NCI-H2196 (cell line): ENCODE measurements around the gene INTS14.

Experiments used
- DNase-seq: peaks from one replicate; lab custom pipeline; 2025; ENCODE audit not compliant: unreplicated experiment; lab: John Stamatoyannopoulos, UW

The INTS14 gene

DNA sequence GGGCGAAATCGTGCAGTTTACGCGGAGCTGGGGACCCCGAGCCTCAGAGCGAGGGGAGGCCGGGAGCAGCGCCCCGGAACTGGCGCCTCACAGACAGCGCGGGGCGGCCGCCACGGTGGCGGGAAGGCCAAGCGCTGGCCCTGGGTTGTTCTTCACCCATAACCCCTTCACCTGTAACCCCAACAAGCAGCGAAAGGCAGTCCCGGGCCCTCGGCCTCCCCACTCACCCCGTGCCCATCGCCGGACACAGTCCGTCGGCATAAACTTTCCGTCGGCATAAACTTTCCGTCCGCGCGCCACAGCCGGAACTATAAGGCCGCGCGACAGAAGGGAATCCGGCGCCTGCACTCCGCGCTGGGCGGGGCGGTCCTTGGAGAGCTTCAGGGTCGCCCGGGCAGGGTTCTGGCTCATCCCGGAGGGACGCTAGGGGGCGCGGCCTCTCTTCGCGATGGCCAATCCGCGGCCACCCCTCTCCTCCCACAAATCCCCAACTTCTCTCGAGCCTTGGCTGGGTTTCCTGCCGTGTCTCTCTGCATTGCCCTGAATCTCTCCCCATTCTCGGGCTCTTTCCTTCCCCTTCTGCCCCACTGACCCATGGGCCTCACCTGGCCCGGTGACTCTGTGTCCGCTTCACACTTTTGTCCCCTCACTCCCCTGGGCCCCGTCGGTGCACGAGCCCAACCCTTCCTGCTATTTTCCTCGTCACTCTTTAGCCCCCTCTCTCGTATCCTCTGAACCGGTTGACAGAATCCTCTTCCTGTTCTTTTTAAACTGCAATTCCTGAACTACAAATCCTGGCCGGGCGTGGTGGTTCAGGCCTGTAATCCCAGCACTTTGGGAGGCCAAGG is at the start of gene INTS14:
TSS of gene INTS14 (minus strand) at position 261 of the 848 bp plus-strand sequence. CDS start 3,751 bp downstream, outside the sequence.
- DNase-seq, result peak; percentile 91

DNA sequence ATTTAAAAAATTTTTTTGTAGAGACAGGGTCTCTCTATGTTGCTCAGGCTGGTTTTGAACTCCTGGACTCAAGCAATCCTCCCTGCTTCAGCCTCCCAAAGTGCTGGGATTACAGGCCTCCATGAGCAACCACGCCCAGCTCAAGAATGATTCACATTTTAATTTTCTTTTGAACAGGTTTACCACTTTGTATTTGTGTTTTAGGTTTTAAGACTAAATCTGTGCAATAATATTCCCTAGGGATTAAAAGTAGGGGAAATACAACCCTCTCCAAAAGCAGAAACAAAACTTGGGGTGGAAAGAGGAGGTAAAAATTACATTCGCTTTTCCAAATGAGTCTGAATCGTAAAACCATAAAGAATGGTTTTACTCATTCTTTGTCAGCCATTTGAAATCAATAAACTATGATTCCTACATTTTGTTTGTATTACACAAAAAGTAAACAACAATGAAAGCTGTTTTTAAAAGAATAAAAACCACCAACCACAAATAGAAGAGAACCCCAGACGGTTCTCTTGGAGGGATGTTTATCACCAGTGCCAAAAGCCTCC is 48.6 kb upstream of the INTS14 start:
- DNase-seq, result no peak

DNA sequence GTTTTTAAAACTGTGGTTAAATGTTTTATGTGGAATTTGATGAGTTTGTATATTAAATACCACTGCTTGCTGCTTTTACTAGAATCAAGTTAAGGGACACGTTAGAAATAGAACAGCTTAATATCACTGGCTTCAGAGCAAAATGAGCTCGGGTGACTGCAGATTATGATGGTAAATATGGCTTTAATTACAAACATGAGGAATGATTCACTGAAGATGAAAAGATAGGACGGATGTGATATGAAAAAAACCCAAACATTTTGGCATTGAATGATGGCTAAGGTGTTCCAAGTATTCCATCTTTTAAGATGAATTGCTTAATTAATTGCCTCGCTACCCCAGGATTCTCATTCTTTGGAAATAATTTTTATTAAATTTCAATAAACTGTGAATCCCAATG is 44.5 kb upstream of the INTS14 start:
- no peak for DNase-seq

DNA sequence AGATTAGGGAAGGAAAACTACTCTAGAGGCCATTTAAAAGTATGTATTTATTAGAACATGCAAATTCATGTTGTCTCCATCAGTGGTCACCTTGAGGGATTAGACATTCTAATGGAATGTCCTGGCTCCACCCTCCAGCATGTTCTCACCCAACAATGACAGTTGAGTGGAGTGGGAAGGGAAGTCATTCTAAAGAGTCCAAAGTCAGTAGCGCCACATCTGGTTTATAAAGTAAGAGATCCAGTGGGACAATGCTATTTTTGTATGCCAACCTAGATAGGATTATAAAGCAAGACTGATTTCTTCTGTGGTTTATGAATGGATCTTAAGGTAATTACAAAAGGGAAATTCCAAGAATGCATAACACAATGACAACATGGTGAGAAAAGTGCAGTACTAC is 44.1 kb upstream of the INTS14 start:
- no peak for DNase-seq

DNA sequence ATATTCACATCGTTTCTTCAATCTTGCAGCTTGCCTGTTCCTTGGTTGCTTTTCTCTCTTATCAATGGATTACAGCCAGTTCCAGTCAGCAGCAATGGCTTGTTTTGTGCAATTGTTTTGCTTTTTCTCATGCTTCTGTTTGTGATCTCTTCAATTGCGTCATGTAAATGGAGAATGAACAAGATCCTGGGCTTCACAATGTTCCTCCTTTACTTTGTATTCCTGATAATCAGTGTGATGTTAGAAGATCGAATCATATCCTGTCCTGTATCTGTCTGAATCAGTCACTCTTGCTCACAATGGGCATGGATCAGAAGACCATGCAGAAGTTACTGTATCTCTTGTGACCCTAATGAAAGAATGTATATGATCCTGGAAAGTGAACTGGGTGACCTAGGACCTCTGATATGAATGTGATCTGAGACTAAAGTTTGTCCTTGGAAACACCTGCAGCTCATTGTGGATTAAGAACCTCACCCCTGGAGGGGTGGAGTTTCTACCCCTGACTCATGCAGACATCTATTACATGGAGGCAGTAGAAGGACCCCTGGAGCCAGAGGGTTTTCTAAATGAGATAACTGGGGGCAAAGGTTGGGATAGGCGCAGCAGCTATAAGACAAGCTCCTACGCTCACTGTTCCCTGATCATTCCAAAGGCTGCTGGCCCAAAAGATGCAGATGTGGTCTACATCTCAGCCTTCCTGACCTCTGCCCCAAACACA is 43.0 kb upstream of the INTS14 start:
- DNase-seq, result no peak

DNA sequence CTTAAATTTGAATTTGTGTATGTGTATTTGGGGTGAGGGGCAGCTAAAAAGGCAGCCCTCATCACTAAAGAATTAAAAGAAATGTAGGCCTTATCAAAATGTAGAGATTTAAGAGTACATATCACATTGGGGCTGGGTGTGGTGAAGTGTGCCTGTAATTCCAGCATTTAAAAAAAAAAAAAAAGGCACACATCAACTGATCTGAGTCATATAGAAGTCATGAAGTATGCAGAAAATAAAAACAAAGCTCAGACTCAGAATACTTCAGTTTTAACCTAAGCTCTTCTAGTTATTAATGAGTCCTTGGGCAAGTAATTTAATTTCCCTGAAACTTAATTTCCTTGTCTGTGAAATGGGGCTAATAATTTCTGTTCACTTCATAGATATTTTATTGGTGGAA is 42.4 kb upstream of the INTS14 start:
- no peak for DNase-seq

DNA sequence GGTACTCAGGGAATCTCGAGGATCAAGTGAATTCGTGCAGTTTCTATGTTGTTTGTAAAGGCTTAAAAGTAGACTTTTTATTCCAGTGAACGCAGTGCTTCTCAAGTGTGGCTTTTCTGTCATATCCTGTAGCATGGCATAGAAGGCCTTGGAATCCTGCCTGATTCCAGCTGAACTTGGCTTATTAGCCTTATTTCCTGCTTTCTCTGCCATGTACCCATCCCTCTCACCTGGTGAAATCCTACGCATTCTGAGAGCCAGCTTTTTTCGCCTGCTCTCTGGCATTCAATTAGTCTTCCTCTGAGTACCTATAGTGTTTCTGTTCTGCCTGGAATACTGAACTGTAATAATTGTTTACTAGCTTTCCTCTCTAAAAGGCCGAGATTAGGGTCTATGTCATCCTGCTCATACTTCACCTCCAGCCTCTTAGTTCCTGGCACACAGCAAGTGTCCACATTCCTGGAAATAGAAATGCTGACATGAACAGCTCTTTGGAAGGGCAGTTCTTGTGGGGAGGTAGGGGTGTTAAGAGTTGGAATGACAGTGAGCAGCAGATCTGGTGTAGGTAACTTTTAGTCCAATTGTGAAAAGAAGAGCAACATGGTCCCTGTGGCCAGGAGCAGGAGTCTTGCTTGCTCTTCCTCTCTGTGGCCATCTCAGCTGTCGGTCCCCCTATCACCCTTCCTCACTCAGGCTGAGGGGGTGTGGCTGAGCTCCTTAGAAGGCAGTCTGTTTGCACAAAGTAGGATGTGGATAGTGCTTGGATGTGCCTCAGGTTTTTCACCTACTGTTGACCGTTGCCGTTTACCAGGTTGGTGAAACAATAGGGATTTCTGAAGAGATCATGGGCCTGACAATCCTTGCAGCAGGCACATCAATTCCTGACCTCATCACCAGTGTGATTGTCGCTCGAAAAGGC is 41.2 kb upstream of the INTS14 start:
- DNase-seq, result no peak

DNA sequence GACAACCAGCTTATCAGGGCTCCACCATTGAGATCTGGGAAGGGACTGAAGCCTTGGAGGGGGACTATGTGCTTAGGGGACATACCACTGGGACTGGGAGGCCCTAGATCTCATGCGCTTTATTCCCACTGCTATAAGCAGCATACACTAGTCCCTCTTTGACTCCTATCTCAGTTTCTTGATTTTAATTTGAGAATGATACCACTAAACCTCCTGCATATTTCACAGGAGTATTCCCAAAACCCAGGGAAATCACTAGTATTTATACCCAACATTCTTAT is 40.1 kb upstream of the INTS14 start:
- DNase-seq, result no peak

DNA sequence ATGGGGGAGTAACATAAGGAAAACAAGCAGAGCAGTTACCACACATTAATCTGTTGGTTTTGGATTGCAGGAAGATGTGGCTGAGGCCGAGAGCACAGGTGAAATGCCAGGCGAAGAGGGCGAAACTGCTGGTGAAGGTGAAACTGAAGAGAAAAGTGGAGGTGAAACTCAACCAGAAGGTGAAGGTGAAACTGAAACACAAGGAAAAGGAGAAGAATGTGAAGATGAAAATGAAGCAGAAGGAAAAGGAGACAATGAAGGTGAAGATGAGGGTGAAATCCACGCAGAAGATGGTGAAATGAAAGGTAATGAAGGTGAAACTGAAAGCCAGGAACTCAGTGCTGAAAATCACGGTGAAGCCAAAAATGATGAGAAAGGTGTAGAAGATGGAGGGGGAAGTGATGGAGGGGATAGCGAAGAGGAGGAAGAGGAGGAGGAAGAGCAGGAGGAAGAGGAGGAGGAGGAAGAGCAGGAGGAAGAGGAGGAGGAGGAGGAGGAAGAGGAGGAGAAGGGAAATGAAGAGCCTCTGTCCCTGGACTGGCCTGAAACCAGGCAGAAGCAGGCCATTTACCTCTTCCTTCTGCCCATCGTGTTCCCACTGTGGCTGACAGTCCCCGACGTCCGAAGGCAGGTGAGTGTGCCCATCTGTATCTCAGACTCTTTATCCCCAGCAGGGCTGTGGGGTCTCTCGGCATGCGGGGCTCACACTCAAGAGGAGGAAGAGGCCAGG is 39.5 kb upstream of the INTS14 start:
- DNase-seq, result no peak

DNA sequence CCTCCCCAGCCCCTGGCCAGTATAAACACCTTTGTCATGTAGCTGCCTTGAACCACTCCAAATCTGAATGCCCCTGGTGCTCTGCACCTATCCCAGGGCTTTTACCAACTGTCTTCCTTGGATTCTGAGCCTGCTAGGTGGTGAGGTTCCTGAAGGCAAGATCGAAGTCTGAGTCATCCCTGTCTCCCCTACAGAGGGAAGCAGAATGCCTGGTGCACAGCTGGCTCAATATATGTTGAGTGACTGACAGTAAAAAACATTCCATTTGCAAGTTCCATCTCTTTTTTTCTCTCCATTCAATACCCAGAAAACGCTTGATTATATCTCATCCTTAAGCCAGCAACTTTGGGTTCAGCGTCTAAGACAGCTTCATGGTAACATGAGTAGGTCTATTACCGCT is 35.6 kb upstream of the INTS14 start:
- DNase-seq, result no peak

DNA sequence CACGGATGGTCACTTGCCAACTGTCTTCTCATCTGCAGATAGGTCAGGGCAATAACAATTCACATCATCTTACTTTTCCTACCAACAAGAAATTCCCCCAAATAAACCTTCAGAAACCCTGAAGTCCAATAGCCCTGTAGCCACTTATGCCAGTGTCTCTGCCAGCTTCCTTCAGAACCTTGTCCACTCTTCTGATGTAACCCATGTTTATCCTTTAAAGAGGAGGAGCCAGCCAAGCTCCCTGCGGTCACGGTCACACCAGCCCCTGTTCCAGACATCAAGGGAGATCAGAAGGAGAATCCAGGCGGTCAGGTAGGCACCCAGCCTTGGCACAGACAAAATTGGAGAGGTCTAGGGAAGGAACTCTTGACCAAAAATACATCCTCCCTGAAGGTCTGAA is 34.5 kb upstream of the INTS14 start:
- DNase-seq, result no peak

DNA sequence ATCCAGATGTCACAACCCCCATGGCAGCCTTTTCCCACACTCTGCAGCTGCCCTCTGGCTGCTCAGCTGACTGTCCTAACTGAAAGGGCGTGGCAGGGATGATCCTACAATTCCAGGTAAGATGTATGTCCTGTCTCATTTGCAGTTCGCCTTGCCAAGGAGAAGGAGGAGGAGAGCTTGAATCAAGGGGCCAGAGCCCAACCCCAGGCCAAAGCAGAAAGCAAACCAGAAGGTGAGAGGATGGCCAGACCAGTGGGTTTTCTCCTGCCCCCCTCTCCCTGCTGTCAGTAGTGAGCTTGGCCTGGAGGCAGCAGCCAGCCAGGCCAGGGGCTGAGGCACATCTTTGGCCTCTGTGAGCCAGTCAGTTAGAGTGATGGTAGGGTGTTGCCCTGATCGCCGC is 33.4 kb upstream of the INTS14 start:
- no peak for DNase-seq

DNA sequence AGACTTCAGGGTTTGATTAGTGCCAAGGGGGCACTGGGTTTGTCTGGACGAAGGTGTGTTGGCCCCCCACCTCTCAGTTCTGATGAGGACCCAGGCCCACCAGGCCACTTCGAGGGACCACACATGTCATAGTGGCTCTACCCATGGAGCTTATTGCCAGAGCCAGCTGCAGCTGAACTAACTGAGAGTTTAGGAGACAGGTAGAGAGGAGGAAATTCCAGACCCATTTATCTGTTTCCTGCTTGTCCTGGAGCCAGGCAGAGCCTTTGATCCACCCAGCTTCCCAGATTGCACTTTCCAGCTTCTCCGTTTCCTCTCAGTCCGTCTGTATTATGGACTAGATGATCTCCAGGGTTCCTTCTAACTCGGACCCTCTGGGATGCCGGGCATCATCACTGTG is 31.7 kb upstream of the INTS14 start:
- no peak for DNase-seq

DNA sequence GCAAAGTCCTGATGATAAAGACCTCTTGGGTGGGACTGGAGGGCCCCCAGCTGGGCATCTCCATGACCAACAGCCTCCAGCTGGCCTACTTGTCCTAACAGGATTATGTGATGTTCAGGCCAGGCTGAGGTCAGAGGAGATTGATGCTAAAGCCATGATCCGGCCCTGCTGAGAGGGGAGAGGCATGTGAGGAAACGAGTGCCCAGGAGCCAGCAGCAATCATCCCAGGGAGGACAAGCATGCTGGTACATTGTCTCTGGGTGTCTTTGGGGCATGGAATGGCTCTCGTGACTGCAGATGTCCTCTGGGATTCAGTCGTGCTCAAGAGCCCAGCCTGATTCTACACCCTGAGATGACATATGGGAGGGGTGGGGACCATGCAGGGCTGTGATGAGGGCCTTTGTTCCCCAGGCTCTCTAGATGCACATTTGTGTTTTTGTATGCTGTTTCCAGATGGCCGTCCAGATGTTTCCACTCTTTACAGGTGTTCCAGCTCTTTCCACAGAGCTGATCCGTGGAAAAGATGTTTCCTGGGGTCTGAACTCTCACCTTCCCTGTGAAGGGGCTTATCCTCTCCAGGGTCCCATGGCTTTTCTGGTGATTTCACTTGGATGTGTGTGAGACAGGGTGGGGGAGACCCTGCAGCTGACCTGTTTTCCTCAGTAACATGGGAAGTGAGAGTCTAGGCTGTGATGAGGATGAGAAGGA is 31.0 kb upstream of the INTS14 start:
- DNase-seq, result no peak

DNA sequence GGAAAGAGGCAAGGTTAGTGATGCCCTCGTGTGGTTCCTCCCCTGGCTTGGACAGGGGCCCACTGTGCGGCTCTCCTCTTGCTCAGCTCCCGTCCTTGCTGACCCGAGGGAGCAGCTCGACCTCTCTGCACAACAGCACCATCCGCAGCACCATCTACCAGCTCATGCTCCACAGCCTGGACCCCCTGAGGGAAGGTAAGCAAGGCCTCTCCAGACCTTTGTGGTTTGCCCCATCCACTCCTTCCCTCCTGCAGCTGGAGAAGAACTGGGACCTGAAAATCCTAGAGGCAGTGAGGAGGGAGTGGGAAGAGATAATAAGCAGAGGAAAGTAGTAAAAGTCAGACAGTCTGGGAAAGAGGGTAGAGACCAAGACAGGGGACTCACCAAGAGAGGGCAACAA is 28.6 kb upstream of the INTS14 start:
- no peak for DNase-seq

DNA sequence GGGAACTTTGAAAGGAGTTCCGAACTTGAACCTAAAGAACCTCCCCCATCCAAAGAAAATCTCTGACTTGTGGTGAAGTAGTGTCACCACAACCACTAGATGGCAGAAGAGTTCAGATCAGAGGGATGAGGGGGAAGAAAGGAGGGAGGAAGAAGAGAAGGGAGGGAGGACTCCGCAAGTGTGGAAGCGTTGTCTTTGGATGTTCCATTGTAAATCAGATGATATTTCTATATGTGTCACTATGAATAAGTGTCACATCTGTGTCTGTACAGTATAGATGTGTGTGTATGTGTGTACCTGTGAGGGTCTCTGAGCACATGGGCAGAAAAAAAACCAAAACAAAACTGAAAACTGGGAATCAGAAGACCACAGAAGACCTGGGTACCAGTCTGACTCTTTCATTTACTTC is 27.8 kb upstream of the INTS14 start:
- DNase-seq, result peak; percentile 76

DNA sequence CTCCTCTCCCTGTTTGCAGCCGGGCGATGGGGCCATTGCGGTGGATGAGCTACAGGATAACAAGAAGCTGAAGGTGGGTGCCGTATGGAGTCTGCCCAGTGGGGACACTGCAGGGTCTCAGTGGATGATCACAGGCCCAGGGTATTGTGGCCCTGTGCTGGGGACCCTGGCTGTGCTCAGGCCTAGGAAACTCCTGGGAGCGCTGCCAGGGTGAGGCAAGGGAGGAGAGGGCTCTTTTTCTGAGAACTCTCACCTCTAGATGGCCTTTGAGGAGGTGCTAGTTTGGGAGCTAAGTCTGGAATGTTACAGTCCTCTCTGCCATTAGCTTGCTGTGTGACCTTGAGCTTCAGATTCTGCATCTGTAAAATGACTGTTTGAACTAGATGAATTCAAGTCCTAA is 27.2 kb upstream of the INTS14 start:
- DNase-seq, result no peak

DNA sequence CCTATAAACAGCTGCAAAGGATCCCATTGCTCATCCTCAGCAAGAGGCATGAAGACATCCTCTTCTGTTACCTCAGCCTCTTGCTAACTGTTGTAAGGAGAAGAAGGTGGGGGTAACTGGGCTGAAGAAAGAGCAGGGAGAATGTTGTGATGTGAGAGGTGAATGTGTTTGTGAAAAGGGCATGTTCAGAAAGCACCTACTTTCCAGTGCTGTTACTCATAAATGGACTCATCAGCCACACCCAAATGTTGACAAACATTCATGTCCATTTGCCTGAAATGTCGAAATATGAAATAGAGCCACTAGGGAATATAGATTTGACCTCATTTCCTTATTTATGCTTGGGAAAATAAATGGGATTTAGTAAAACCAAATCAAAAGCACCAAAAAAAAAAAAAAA is 23.4 kb upstream of the INTS14 start:
- DNase-seq, result no peak

DNA sequence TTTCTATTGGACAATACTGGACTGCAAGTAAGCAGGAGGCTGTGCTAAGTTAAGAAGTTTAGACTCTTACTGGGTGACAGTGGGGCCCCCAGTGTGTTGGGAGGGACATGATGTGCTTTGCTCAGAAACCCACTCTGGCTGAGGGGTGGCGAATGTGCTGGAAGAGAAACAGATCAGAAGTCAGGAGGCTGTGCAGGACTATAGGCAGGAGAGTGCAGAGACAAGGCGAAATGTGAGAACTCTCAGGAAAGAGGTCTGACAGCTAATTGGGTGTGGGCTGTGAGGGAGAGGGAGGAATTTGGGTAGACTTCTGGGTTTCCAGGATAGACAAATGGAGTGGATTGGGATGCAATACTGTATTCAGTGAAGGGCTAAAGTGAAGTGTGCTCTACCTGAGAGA is 22.8 kb upstream of the INTS14 start:
- no peak for DNase-seq

DNA sequence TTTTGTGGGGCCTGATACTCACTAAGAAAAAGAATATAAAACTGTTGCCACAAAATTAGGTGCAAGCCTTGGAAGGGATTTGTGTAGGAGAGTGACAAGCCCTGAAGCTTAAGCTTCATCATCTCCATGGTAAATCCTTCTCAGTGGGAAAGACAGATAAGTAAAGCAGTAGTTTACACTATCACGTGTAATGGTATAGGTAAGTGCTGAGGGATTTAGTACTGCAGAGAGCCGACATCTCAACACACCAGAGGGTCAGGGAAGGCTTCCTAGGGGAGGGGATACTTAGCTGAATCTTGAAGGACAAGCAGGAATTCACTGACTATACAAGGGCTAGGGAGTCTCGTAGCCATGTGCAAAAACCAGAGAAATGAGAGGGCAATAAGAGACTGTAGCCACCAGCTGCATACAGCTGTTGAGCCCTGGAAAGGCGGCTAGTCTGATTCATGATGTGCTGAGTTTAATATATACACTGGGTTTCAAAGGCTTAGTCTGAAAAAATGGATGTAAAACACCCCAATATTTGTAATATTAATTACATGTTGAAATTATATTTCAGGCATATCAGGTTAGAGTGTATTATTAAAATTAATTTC is 21.9 kb upstream of the INTS14 start:
- DNase-seq, result no peak
